Measurements from ENCODE around the gene HOXC9. TPM values are rescaled to one million over a fixed set of nuclear protein-coding genes. Genes with fewer than 3 reads are reported as not detected.

Gene HOXC9
- total RNA-seq, 1 donor from 2014 or later: not detected

DNA sequence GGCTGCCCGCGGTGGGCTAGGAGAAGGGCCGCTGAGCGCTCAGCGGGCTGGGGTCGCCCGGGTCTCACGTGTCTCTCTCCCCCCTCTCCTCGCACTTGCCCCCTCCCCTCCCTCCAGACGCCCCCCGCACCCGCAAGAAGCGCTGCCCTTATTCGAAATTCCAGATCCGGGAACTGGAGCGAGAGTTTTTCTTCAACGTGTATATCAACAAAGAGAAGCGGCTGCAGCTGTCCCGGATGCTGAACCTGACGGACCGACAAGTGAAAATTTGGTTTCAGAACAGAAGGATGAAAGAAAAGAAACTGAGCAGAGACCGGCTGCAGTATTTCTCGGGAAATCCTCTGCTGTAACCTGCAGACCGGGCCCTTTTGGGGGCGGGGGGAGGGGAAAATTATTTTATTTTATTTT, 24.9 kb upstream of the HOXC9 start:
- FAIRE-seq (no peak), DNase-seq (ENCODE audit: low spot score in 2 of 2) (no peak)

DNA sequence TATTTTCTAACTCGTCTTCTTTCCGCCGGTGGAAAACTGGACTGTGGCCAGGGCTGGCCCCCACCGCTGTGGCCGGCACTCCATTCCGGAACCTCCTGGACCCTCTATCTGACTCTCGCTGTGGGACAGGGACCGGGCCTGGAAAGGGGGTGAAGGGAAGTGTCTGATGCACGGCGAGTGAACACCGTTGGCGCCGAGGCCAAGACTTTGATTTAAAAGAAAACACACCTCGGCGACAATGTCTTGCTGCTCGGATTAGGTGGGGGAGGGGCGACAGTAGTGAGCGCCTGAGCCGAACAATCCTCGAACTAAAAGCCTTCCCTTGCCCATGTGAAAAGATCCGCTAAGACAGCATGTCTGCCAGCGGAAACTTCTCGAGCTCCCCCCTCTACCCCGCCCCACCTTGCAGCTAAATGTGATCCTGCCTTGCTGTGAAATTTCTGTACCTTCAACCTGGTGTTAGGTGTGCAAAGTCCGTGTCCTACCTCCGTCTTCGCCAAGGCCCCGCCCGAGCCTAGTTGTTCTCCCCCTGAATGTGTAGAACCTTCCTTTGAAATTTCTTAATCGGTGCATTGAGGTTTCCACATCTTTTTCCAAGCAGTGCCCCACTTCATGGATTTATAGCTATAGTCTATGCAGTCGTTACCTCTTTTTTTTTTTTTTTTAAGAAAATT, 24.3 kb upstream of the HOXC9 start:
- no peak for DNase-seq (ENCODE audit: low spot score in 2 of 2)
- no peak for FAIRE-seq

DNA sequence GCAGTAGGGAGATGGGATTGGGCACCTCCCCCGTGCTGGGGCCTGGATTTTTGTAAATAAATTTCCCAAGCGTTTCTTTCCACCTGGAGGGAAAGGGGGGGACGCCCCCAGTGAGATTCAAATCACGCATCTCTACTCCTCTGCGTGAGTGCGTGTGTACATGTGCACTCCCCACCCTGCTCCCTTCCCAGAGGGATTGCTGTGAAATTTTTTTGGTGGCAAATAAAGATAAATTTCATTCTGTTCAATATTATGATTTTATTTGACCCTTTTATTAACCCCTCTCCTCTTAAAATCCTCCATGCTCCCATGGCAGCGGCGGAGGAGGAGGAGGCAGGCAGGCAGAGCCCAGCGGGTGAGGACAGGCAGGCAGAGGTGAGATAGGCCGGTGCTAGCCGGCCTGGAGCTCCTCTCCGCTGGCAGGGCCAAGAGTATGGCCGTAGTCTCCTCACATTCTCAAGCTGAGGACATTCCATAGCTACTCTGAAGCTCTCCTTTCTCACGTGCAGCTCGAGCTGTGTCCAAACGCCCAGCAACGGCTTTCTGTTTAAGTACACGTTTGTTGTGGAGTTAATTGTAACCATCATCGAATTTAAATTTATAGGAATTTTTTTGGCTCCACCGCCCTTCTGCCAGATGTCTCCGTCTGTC, 23.7 kb upstream of the HOXC9 start:
- no peak for DNase-seq (ENCODE audit: low spot score in 2 of 2)
- no peak for FAIRE-seq

DNA sequence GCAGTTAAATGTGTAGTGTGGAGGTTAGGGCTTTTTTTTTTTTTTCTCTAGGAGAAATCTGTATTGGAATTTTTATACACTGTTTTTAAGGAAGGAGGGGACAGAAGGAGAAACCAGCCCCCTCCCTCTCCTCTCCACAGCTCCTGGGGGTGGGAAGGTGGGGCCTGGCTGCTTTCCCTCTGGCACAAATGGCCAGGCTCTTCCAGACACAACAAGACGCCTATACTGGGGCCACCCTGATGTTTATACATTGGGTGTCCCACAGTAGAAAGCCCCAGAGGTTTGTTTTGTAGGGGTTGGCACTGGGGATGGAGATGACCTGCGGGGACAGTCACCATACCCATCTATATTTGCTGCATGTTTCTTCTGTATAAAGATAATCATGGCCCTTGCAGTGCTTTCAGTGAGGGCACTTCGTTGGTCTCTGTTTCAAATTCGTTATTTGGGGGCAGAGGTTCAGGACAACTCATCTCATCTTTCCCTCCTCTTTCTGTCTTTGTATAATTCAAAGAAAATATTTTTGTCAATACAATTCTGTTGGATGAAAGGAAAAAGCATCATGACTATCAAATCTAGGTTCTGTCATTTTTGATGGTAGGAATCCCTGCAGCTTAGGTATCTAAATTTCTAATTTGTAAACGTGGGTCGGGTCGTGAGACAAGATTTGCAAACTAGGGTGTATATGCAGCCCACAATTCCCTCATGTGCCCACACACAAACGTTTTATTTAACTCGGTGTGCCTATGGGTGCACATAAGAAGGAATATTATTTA, 23.0 kb upstream of the HOXC9 start:
- DNase-seq (ENCODE audit: low spot score in 2 of 2) (no peak), FAIRE-seq (no peak)

- FAIRE-seq: no peak
- no peak for DNase-seq (ENCODE audit: low spot score in 2 of 2)
Observed at GRCh38 chr12:53977596-53978445, 22.1 kb upstream of the HOXC9 start.

DNA sequence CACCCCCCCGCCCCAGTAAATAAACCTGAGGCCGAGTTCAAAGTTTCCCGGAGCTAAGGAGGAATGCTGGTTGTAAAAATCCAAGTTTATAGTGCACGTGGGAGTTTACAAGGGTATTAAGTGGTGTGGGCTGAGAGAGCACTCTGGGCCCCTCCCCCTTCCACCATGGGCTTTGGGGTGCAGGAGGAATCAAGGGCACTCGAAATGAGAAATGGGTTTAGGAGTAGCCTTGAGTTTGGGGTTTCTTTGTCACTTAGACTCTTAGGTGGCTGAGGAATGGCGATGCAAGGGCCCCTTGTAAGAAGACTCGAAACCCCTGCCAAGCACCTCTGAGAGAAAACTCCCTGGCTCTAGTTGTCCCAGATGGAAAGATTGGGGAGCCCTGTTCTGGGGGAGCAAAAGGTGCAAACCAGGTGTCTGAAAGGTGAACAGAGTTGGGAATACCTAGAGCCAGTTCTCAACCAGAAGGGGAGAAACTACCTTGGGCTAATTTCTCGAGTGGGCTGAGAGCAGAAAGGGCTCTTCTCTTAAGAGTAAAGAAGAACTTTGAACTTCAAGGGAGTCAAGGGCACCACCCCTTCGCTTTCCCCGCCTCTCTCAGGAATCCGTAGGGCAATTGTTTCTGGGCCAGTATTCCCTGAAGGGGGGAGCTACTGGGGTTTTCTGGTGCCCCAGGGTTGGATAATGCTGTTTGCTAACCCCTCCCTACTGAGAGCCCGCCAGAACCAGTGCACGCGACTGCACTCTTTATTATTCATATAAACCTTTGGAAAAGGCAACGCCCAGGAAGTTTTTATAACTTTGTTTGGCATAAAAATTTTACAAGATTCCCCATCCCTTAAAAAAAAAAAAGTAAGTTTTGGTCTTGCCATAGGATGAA, 21.2 kb upstream of the HOXC9 start:
- no peak for FAIRE-seq
- no peak for DNase-seq (ENCODE audit: low spot score in 2 of 2)

- no peak for FAIRE-seq
- no peak for DNase-seq (ENCODE audit: low spot score in 2 of 2)
Observed at GRCh38 chr12:53980104-53980801, 19.7 kb upstream of the HOXC9 start.

- FAIRE-seq (no peak), DNase-seq (ENCODE audit: low spot score in 2 of 2) (no peak)
Observed at GRCh38 chr12:53980802-53981496, 19.0 kb upstream of the HOXC9 start.

- no peak for DNase-seq (ENCODE audit: low spot score in 2 of 2)
- no peak for FAIRE-seq
Observed at GRCh38 chr12:53981634-53982565, 18.1 kb upstream of the HOXC9 start.

- no peak for FAIRE-seq
- DNase-seq (ENCODE audit: low spot score in 2 of 2): no peak
Observed at GRCh38 chr12:53982648-53983567, 17.1 kb upstream of the HOXC9 start.

GRCh38 chr12:53983568-53983949, 16.4 kb upstream of the HOXC9 start:
- no peak for DNase-seq (ENCODE audit: low spot score in 2 of 2)
- FAIRE-seq: no peak

- no peak for DNase-seq (ENCODE audit: low spot score in 2 of 2)
- FAIRE-seq: no peak
Observed at GRCh38 chr12:53983950-53984572, 15.9 kb upstream of the HOXC9 start.

DNA sequence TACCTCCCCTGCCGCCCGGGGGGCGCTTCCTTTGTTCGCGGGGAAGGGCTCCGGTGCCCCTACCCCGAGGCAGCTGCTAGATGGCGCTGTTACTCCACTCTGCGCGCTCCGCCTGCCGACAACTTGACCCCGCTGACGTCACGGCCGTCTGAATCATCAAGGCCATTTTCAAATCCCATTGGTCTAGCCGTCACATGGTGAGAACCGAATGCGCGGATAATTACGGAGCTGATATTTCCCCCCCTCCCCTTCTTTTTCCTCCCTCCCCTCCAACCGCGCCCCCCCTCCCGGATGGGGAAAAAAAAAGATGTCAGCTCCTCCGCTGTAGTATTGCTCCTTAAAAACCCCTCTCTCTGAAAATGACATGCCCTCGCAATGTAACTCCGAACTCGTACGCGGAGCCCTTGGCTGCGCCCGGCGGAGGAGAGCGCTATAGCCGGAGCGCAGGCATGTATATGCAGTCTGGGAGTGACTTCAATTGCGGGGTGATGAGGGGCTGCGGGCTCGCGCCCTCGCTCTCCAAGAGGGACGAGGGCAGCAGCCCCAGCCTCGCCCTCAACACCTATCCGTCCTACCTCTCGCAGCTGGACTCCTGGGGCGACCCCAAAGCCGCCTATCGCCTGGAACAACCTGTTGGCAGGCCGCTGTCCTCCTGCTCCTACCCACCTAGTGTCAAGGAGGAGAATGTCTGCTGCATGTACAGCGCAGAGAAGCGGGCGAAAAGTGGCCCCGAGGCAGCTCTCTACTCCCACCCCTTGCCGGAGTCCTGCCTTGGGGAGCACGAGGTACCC, 14.9 kb upstream of the HOXC9 start, which contains the start of gene HOXC10:
HOXC10 (plus strand) TSS at position 246 of the 791 bp plus-strand sequence; CDS start at position 360, 114 bp downstream.
- DNase-seq (ENCODE audit: low spot score in 2 of 2) (peak; percentile 70 to 73), FAIRE-seq (no peak)

DNA sequence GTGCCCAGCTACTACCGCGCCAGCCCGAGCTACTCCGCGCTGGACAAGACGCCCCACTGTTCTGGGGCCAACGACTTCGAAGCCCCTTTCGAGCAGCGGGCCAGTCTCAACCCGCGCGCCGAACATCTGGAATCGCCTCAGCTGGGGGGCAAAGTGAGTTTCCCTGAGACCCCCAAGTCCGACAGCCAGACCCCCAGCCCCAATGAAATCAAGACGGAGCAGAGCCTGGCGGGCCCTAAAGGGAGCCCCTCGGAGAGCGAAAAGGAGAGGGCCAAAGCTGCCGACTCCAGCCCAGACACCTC, 14.3 kb upstream of the HOXC9 start:
- FAIRE-seq (no peak), DNase-seq (ENCODE audit: low spot score in 2 of 2) (no peak)

DNA sequence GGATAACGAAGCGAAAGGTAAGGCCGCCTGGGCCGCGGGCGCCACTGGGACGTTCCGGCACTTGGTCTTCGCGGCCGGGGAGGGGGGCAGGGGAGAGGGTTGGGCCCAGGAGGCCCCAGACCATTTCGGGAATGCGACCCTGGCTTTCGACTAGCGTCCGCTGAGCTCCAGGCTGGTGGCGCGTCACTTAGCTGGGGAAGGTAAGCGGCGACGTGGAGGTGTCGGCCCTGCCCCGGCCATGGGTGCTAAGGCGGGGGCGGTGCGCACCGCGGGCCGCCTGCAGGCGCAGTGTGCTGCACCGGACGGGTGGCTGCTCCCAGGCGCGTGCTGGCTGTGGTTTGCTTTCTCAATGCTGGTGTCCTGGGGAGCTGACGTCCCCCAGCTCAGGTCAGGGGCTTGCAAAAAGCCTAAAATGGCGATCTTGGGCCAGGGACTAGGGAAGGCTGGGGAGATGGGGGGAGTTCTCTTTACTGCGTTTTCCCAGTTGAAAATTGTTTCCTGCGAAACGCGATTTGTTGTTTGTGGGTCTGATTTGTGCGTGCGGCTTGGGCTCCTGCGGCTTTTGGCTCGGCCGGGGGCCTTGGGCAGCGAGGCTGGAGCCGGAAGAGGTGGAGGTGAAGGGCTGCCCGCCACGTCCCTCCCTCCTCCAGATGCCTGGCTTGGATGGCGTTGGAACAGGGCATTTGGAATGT, 13.8 kb upstream of the HOXC9 start:
- no peak for FAIRE-seq
- no peak for DNase-seq (ENCODE audit: low spot score in 2 of 2)

All from frontal cortex (tissue), 4 donors.